ENCODE data around the gene SLC6A11.

DNA sequence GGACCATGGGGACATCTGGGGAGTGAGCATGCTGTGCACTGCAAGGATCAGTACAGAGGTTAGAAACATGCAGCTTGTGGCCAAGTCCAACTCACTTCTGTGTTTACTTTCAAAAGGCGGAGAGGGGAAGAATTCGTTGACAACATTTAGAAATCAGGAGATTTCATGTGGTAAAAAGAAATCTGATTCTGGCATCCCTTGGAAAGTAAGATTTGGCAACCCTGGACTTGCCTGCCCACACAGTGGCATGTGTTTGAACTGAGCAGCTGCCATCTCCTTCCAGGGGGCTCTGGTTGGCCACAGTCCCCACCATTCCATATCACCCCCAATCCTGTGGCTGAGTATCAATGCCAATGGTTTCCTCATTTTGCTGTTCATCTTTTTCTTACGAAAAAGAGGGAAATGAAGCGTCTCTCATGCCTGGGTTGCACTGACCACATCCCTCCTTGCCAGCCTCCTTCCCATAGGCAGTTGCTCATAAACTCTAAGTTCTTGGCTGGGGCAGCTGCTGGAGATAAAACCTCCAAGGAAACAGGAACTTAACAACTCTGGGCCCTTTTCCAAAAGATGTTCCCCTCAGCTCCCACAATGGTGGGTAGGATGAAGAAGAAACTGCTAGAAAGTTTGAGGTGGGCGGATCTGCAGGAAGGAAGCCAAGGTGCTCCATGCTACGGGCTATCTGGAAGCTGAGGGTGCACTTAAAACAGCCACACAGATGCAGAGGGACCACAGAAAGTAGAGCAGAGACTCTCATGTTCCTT, 29.2 kb downstream of the SLC6A11 start:
- no peak for TF ChIP-seq EZH2 (IDR thresholded peaks at IDR 0.05; ENCODE audit: borderline replicate concordance, insufficient read depth, low read depth, low read length, poor library complexity, severe bottlenecking)
- TF ChIP-seq, protein P1, sequence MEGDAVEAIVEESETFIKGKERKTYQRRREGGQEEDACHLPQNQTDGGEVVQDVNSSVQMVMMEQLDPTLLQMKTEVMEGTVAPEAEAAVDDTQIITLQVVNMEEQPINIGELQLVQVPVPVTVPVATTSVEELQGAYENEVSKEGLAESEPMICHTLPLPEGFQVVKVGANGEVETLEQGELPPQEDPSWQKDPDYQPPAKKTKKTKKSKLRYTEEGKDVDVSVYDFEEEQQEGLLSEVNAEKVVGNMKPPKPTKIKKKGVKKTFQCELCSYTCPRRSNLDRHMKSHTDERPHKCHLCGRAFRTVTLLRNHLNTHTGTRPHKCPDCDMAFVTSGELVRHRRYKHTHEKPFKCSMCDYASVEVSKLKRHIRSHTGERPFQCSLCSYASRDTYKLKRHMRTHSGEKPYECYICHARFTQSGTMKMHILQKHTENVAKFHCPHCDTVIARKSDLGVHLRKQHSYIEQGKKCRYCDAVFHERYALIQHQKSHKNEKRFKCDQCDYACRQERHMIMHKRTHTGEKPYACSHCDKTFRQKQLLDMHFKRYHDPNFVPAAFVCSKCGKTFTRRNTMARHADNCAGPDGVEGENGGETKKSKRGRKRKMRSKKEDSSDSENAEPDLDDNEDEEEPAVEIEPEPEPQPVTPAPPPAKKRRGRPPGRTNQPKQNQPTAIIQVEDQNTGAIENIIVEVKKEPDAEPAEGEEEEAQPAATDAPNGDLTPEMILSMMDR (IDR thresholded peaks at IDR 0.05), result no peak

Measured in B cell (primary cell).